ENCODE measurements around the gene GUCY1A2.

Gene GUCY1A2

DNA sequence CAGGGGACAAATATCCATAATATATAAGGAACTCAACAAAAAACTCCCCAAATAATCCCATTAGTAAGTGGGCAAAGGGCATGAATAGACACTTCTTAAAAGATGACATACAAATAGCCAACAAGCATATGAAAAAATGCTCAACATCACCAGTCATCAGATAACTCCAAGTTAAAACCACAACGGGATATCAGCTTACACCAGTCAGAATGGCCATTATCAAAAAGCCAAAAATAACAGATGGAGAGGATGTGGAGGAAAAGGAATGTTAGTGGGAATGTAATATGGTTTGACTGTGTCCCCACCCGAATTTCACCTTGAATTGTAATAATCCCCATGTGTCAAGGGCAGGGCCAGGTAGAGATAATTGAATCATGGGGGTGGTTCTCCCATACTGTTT is 350.1 kb downstream of the GUCY1A2 start:
- no peak for TF ChIP-seq CTCF (IDR thresholded peaks at IDR 0.05; ENCODE audit: low read depth, low read length, missing control alignments)

GRCh38 chr11:106656646-106657045 is 361.6 kb downstream of the GUCY1A2 start:
- H3K4me3 ChIP-seq (ENCODE audit: low read depth, low read length): no peak overlapping the region
- DNase-seq (ENCODE audit: low read depth): no peak
- no peak for TF ChIP-seq CTCF (IDR thresholded peaks at IDR 0.05; ENCODE audit: low read depth, low read length, missing control alignments)

More for the DNA sequence above, 350.1 kb downstream of the GUCY1A2 start:
- no peak overlapping the region for H3K4me3 ChIP-seq (ENCODE audit: low read depth, low read length)
- DNase-seq (ENCODE audit: low read depth): no peak

GRCh38 chr11:106644824-106645223 is 373.5 kb downstream of the GUCY1A2 start:
- no peak for TF ChIP-seq CTCF (IDR thresholded peaks at IDR 0.05; ENCODE audit: low read depth, low read length, missing control alignments)
- no peak for DNase-seq (ENCODE audit: low read depth)
- no peak overlapping the region for H3K4me3 ChIP-seq (ENCODE audit: low read depth, low read length)

DNA sequence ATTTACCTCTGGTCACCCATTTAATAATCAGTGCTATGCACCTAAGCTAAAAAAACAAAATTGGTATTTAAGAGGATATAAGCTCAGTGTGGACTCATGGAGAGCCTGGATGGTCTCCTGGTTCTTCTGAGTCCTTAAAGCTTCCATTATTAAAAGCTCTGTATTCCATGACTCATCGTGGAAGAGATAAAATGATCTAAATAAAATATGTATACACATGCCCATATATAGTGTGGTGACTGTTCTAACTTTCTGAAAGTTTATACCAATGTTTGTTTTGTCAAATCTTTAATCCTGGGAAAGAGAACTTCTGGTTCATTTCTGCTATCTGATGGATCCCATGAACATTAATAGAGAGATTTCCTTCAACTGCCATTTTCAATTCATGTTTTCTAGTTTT is 375.9 kb downstream of the GUCY1A2 start:
- DNase-seq (ENCODE audit: low read depth): no peak
- no peak for TF ChIP-seq CTCF (IDR thresholded peaks at IDR 0.05; ENCODE audit: low read depth, low read length, missing control alignments)
- no peak overlapping the region for H3K4me3 ChIP-seq (ENCODE audit: low read depth, low read length)

DNA sequence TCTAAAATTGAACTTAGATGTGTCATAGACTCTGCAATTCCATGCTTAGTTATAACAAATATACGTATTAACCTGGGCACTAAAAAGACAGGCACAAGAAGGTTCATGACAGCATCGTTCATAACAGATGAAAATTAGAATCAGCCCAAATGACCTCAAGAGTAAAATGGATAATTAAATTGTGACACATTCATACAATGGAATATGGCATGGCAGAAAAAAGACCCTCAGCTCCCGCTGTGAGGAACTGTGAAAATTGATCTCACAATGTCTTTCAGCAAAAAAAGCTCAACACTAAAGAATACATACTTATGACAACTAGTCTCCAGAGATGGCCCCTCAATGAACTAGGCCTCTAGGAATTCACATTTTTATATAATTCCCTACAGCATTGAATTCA is 386.0 kb downstream of the GUCY1A2 start:
- no peak for TF ChIP-seq CTCF (IDR thresholded peaks at IDR 0.05; ENCODE audit: low read depth, low read length, missing control alignments)
- DNase-seq (ENCODE audit: low read depth): no peak
- no peak overlapping the region for H3K4me3 ChIP-seq (ENCODE audit: low read depth, low read length)

- no peak for DNase-seq (ENCODE audit: low read depth)
- no peak for TF ChIP-seq CTCF (IDR thresholded peaks at IDR 0.05; ENCODE audit: low read depth, low read length, missing control alignments)
- H3K4me3 ChIP-seq (ENCODE audit: low read depth, low read length): no peak overlapping the region
These were observed 390.6 kb downstream of the GUCY1A2 start for GRCh38 chr11:106627694-106628093.

DNA sequence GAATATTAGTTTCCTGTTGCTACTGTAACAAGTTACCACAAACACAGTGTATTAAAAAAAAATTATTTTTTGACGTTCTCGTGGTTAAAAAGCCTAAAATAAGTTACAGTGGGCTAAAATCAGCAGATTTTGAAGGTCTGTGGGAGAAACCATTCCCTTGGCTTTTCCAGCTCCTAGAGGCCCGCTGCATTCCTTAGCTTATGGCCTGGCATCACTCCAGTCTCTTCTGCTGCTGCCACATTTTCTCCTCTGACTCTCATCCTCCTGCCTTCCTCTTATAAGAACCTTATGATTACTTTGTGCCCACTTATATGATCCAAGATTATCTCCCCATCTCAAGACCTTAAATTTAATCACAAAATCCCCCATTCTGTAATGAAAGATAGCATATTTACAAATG is 392.7 kb downstream of the GUCY1A2 start:
- no peak for TF ChIP-seq CTCF (IDR thresholded peaks at IDR 0.05; ENCODE audit: low read depth, low read length, missing control alignments)
- DNase-seq (ENCODE audit: low read depth): no peak

More for the DNA sequence above, 392.7 kb downstream of the GUCY1A2 start:
- no peak overlapping the region for H3K4me3 ChIP-seq (ENCODE audit: low read depth, low read length)
